Chondrocyte (in vitro differentiated cells): ENCODE results near the gene DYNLT1. TPM values are rescaled to one million over a fixed set of nuclear protein-coding genes. Genes with fewer than 3 reads are reported as not detected.
A peak's percentile ranks its signal among the peaks of the same experiment; 100 is the strongest.

Experiments
- DNase-seq: peaks from one replicate; pipeline ENCODE4 v3.0.0; 2021; ENCODE audit warnings: mixed read lengths, low spot score
- H3K27ac Mint-ChIP-seq: one replicate; pipeline ENCODE4 v1.8.0; 2021; ENCODE audit warnings: mild to moderate bottlenecking, moderate library complexity, mixed read lengths; ENCODE audit not compliant: unreplicated experiment
- H3K27me3 Mint-ChIP-seq: 2 replicates; pipeline ENCODE4 v1.8.0; 2021; ENCODE audit warnings: low read depth, mixed read lengths
- H3K36me3 Mint-ChIP-seq: 2 replicates; pipeline ENCODE4 v1.8.0; 2021; ENCODE audit warnings: low read depth, mixed read lengths
- H3K4me1 Mint-ChIP-seq: 2 replicates; pipeline ENCODE4 v1.8.0; 2021; ENCODE audit warnings: low read depth, mild to moderate bottlenecking, mixed read lengths
- H3K4me3 Mint-ChIP-seq: one replicate; pipeline ENCODE4 v1.8.0; 2021; ENCODE audit warnings: mild to moderate bottlenecking, moderate library complexity, mixed read lengths; ENCODE audit not compliant: unreplicated experiment
- H3K9me3 Mint-ChIP-seq: 2 replicates; pipeline ENCODE4 v1.8.0; 2021; ENCODE audit warnings: low read depth, mixed read lengths
- total RNA-seq: library from RNA; stranded (reverse); gene quantifications from 3 replicates; pipeline ENCODE4 v1.2.1, GENCODE V29; 2021
- TF ChIP-seq, protein P1 (sequence below): fragments of 200-600 bp; sonication (generic); IDR thresholded peaks from 2 replicates; pipeline ENCODE4 v1.5.0; 2021; ENCODE audit warnings: antibody characterized with exemption, mild to moderate bottlenecking, moderate library complexity

DYNLT1 gene
- total RNA-seq, 1 donor from 2014 or later = 171 TPM

DNA sequence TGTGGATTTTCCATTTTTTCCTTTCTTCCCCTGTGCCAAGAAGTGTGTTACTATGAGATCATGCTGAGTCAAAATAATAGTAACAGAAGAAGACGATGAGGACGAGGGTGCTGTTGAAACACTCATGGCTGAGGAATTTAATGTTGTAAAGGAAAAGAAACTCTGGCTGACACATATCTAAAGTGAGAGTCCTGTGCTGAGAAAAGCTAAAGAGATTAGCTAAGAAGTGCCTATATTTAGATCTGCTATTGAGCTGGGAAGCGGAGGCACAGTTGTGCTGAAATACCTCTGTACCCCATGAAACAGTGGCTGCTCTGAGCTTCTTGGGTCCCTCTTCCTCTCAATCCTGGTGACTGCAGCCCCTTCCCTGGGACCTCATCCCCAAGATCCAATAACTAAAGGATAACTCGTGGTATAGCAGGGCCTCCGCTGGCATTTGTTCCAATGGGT, 4.2 kb upstream of the DYNLT1 start:
- Mint-ChIP-seq H3K4me1 (peaks cover 37% of the 10 kb centered on the region), H3K27me3 (no peaks in the 10 kb centered on the region), H3K27ac (peak overlapping the region; percentile 96), H3K4me3 (no peak overlapping the region), H3K9me3 (no peaks in the 10 kb centered on the region), H3K36me3 (no peaks in the 10 kb centered on the region)
- DNase-seq = no peak
- TF ChIP-seq, protein P1, sequence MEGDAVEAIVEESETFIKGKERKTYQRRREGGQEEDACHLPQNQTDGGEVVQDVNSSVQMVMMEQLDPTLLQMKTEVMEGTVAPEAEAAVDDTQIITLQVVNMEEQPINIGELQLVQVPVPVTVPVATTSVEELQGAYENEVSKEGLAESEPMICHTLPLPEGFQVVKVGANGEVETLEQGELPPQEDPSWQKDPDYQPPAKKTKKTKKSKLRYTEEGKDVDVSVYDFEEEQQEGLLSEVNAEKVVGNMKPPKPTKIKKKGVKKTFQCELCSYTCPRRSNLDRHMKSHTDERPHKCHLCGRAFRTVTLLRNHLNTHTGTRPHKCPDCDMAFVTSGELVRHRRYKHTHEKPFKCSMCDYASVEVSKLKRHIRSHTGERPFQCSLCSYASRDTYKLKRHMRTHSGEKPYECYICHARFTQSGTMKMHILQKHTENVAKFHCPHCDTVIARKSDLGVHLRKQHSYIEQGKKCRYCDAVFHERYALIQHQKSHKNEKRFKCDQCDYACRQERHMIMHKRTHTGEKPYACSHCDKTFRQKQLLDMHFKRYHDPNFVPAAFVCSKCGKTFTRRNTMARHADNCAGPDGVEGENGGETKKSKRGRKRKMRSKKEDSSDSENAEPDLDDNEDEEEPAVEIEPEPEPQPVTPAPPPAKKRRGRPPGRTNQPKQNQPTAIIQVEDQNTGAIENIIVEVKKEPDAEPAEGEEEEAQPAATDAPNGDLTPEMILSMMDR = no peak

DNA sequence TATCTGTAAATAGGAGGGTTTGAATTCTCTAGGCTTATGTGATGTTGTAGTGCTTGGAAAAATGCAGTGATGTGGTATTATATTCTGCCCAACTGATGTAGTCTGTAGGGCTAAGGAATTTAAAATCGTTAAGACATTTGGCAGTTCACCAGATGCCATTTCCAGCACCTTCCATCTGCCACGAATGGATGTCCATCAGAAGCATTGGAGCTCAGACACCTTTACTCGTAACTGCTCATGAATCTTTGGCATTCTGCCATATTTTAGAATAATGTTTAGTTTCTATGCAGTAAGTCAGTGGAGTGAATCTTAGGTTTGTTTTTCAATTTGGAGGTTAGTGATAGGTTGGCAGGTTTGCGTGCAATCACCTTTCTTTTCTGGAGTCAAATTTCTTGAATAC, 3.0 kb upstream of the DYNLT1 start:
- no peaks in the 10 kb centered on the region for H3K27me3 Mint-ChIP-seq
- peak overlapping the region; percentile 63 for H3K27ac Mint-ChIP-seq
- DNase-seq = no peak
- H3K4me3 Mint-ChIP-seq = no peak overlapping the region
- no peaks in the 10 kb centered on the region for H3K36me3 Mint-ChIP-seq
- H3K9me3 Mint-ChIP-seq = no peaks in the 10 kb centered on the region
- TF ChIP-seq, protein P1 = no peak
- peaks cover 49% of the 10 kb centered on the region for H3K4me1 Mint-ChIP-seq

DNA sequence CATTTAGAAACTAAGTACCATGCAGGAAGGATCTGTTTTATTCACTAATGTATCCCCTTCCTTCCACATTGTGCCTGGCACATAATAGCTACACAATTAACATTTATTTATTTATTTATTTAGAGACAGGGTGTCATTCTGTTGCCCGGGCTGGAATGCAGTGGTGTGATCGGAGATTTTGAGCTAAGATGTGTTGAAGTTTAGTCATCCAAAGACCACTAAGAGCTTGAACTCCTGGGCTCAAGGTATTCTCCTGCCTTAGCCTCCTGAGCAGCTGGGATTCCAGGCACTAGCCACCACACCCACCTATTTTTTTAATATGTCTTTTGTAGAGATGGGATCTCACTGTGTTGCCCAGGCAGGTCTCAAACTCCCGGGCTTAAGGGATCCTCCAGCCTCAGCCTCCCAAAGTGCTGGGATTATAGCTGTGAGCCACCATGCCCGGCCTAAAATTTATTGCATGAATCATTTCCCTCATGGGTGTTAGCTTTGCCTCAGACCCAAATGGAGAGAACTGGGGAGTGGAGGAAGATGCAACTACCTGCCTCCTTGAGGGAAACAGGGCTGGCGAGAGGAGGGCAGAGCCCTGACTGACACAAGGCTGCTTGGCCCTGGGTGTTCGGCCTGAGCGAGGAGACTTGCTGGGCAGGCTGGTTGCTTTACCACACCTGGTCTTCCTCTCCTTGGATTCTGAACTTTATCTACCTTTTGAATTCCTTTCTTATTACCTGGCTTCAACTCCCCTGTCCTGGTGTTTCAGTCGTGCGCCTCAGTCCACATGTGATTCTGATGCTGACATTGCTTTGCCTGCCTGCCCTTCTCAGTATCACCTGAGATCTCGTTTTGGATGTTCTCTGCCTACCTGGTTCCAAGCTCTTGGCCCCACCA, 1.7 kb upstream of the DYNLT1 start:
- H3K27me3 Mint-ChIP-seq = no peaks in the 10 kb centered on the region
- H3K27ac Mint-ChIP-seq = peak overlapping the region; percentile 12
- peaks cover 3% of the 10 kb centered on the region for H3K36me3 Mint-ChIP-seq
- no peaks in the 10 kb centered on the region for H3K9me3 Mint-ChIP-seq
- TF ChIP-seq, protein P1 = no peak
- H3K4me1 Mint-ChIP-seq = peaks cover 60% of the 10 kb centered on the region
- no peak overlapping the region for H3K4me3 Mint-ChIP-seq
- DNase-seq = no peak

DNA sequence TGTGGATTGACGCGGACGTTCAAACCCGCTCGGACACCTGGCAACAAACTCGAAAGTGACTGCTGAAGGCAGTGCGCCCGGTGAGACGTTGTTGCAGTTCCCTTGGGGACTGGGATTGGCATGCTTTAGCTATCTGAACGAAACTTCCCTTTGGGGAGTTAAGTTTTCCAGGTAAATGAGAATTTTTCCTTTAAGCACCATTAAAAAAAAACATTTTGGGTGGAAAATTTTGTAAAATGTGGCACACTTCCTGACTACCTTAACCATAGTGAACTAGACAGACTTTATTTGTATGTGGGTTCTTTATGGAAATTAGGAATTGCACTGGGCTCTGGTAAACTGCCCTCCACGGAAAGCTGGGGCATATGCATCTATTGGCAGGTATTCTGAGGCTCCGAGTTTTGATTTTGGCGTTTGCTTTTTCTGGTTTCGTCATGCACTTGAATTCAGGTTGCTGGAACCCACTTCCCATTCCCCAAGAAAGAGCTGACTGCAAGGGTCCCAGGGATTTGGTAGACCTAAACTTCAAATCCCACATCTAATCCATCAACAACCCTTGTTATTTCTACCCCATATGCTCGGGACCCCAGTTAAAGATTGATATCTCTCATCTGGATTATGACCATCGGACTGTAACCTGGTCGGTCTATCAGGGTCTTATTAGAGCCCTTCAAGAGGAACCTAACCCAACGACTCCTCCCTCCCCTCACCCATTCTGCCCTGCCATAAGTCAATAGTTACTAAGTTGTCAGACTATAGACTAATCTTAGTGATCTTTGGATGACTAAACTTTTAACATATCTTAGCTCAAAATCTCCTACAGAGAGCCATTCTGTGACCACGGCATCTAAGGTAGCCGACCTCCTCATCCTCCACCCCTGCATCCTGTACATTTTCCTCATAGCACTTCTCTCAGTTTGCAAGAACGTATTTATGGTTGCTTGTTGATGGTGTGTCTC, 800 bp upstream of the DYNLT1 start:
- TF ChIP-seq, protein P1 = no peak
- DNase-seq = no peak
- H3K9me3 Mint-ChIP-seq = no peaks in the 10 kb centered on the region
- H3K36me3 Mint-ChIP-seq = peaks cover 7% of the 10 kb centered on the region
- H3K27ac Mint-ChIP-seq = peak overlapping the region; percentile 95
- peaks cover 69% of the 10 kb centered on the region for H3K4me1 Mint-ChIP-seq
- H3K27me3 Mint-ChIP-seq = no peaks in the 10 kb centered on the region
- peak overlapping the region; percentile 87 for H3K4me3 Mint-ChIP-seq

DNA sequence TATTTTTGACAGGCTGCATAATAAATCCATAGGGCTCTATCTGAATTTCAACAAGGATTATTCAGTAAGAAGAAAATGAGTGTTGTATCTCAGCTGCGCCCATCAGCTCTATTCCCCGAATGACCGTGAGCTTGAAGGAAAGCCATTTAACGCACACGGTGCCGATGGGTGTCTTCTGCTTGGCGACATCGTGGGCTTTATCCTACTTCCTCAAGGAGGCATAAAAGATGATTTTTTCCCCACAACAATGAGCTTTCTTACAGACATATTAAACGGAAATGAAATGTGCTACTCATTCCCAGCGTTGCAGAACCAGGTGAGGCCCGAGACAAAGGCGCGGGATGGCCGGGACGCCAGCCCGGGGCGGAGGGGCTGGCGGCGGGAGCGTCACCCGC, 710 bp downstream of the DYNLT1 start:
- Mint-ChIP-seq H3K27me3 (no peaks in the 10 kb centered on the region), H3K36me3 (peaks cover 11% of the 10 kb centered on the region), H3K4me1 (peaks cover 73% of the 10 kb centered on the region), H3K4me3 (peak overlapping the region; percentile 96), H3K9me3 (no peaks in the 10 kb centered on the region), H3K27ac (peak overlapping the region; percentile 96)
- TF ChIP-seq, protein P1 = no peak
- DNase-seq = no peak
